Transverse colon (tissue), 4 donors: Measurements from ENCODE around the gene KIF14.

ENCODE experiments used
- EP300 ChIP-seq: sonication (generic); formaldehyde crosslinking; IDR thresholded peaks from one replicate; pipeline ENCODE4 v1.6.1; 2017; ENCODE audit warnings: antibody characterized with exemption, low read depth
- POLR2A ChIP-seq: fragments of 450-650 bp; IDR thresholded peaks from one replicate; pipeline ENCODE4 v1.6.1; 2016; ENCODE audit warnings: antibody characterized with exemption, mild to moderate bottlenecking, moderate library complexity
- POLR2AphosphoS5 ChIP-seq, 3 donors: sonication (generic); formaldehyde crosslinking; IDR thresholded peaks; one replicate each; pipeline ENCODE4 v1.6.1; 2016; ENCODE audit warnings: antibody characterized with exemption in 3 of 3
- TF ChIP-seq, protein P1 (sequence below), 5 experiments: fragments of 200-600 bp in 3 of 5; fragments of 450-650 bp in 2 of 5; sonication (generic) in 3 of 5; IDR thresholded peaks; 1 replicate in 2 of 5; 2 replicates in 3 of 5; pipeline ENCODE4 v1.5.1; 2016 to 2017; ENCODE audit warnings: antibody characterized with exemption in 5 of 5, inconsistent platforms in 3 of 5, mild to moderate bottlenecking in 2 of 5, moderate library complexity in 1 of 5

DNA sequence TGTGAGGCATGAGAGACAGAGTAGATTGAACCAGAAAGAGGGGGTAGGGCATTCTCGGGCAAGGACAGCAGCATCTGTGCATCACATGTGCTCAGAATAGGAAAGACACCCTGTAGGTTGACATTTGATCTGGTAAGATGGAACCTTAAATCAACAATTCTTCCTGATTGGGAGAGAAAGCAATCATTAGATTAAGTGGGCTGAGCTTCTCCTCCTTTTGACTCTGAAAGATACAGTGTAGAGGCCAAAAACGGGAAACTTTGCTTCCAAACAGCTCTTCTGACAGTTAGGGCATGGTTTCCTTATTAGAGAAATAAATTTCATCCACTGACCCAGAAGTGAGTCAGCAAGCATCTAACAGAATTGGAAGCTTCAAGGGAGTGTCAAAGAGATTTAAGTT is 9.7 kb downstream of the KIF14 start:
- TF ChIP-seq POLR2AphosphoS5 (IDR thresholded peaks at IDR 0.05) (no peak), POLR2A (no peak), EP300 (no peak)
- TF ChIP-seq, protein P1, sequence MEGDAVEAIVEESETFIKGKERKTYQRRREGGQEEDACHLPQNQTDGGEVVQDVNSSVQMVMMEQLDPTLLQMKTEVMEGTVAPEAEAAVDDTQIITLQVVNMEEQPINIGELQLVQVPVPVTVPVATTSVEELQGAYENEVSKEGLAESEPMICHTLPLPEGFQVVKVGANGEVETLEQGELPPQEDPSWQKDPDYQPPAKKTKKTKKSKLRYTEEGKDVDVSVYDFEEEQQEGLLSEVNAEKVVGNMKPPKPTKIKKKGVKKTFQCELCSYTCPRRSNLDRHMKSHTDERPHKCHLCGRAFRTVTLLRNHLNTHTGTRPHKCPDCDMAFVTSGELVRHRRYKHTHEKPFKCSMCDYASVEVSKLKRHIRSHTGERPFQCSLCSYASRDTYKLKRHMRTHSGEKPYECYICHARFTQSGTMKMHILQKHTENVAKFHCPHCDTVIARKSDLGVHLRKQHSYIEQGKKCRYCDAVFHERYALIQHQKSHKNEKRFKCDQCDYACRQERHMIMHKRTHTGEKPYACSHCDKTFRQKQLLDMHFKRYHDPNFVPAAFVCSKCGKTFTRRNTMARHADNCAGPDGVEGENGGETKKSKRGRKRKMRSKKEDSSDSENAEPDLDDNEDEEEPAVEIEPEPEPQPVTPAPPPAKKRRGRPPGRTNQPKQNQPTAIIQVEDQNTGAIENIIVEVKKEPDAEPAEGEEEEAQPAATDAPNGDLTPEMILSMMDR (IDR thresholded peaks at IDR 0.05), result no peak
